ENCODE data around the gene NLGN2.

- TF ChIP-seq EP300 (IDR thresholded peaks at IDR 0.05) (no peak), POLR2A (IDR thresholded peaks at IDR 0.05) (no peak), CTCF (IDR thresholded peaks at IDR 0.05) (no peak)
Measured at GRCh38 chr17:7409716-7410115, 2.1 kb downstream of the NLGN2 start.
